ENCODE results near the gene UNKL.

UNKL gene

GRCh38 chr16:1380195-1380594 lies 34.3 kb downstream of the UNKL start:
- Histone ChIP-seq H3K27me3 (ENCODE audit: insufficient read depth, poor library complexity, severe bottlenecking) (no peaks in the 10 kb centered on the region), H3K4me3 (ENCODE audit: severe bottlenecking) (no peak overlapping the region), H3K27ac (ENCODE audit: poor library complexity, severe bottlenecking) (no peak overlapping the region), H3K9me3 (ENCODE audit: severe bottlenecking) (no peaks in the 10 kb centered on the region), H3K36me3 (ENCODE audit: low read depth) (no peaks in the 10 kb centered on the region), H3K4me1 (ENCODE audit: insufficient read depth, poor library complexity, severe bottlenecking) (no peaks in the 10 kb centered on the region)
- no peak for DNase-seq (ENCODE audit: low spot score)
- TF ChIP-seq CTCF (IDR thresholded peaks at IDR 0.05; ENCODE audit: poor library complexity, severe bottlenecking): no peak
- ATAC-seq (ENCODE audit: low read depth): no peak

GRCh38 chr16:1379304-1380076 lies 35.0 kb downstream of the UNKL start:
- Histone ChIP-seq H3K27ac (ENCODE audit: poor library complexity, severe bottlenecking) (peak overlapping the region; percentile 59), H3K4me3 (ENCODE audit: severe bottlenecking) (peak overlapping the region; percentile 41), H3K4me1 (ENCODE audit: insufficient read depth, poor library complexity, severe bottlenecking) (no peaks in the 10 kb centered on the region), H3K9me3 (ENCODE audit: severe bottlenecking) (no peaks in the 10 kb centered on the region), H3K27me3 (ENCODE audit: insufficient read depth, poor library complexity, severe bottlenecking) (no peaks in the 10 kb centered on the region), H3K36me3 (ENCODE audit: low read depth) (no peaks in the 10 kb centered on the region)
- ATAC-seq (ENCODE audit: low read depth): peak; percentile 50
- TF ChIP-seq CTCF (IDR thresholded peaks at IDR 0.05; ENCODE audit: poor library complexity, severe bottlenecking): no peak
- peak; percentile 63 for DNase-seq (ENCODE audit: low spot score)

- H3K4me3 ChIP-seq (ENCODE audit: severe bottlenecking): peak overlapping the region; percentile 41
Measured at GRCh38 chr16:1378804-1379303, 35.6 kb downstream of the UNKL start.

GRCh38 chr16:1378087-1378803 lies 36.3 kb downstream of the UNKL start:
- no peak for TF ChIP-seq CTCF (IDR thresholded peaks at IDR 0.05; ENCODE audit: poor library complexity, severe bottlenecking)
- no peaks in the 10 kb centered on the region for H3K9me3 ChIP-seq (ENCODE audit: severe bottlenecking)
- no peak for ATAC-seq (ENCODE audit: low read depth)
- peak overlapping the region; percentile 59 for H3K27ac ChIP-seq (ENCODE audit: poor library complexity, severe bottlenecking)
- peak overlapping the region; percentile 41 for H3K4me3 ChIP-seq (ENCODE audit: severe bottlenecking)
- no peaks in the 10 kb centered on the region for H3K4me1 ChIP-seq (ENCODE audit: insufficient read depth, poor library complexity, severe bottlenecking)
- no peaks in the 10 kb centered on the region for H3K36me3 ChIP-seq (ENCODE audit: low read depth)
- no peaks in the 10 kb centered on the region for H3K27me3 ChIP-seq (ENCODE audit: insufficient read depth, poor library complexity, severe bottlenecking)
- no peak for DNase-seq (ENCODE audit: low spot score)

More at GRCh38 chr16:1378804-1379303, 35.6 kb downstream of the UNKL start:
- DNase-seq (ENCODE audit: low spot score): peak; percentile 83
- no peaks in the 10 kb centered on the region for H3K9me3 ChIP-seq (ENCODE audit: severe bottlenecking)
- peak overlapping the region; percentile 59 for H3K27ac ChIP-seq (ENCODE audit: poor library complexity, severe bottlenecking)
- no peak for TF ChIP-seq CTCF (IDR thresholded peaks at IDR 0.05; ENCODE audit: poor library complexity, severe bottlenecking)
- no peaks in the 10 kb centered on the region for H3K4me1 ChIP-seq (ENCODE audit: insufficient read depth, poor library complexity, severe bottlenecking)
- H3K27me3 ChIP-seq (ENCODE audit: insufficient read depth, poor library complexity, severe bottlenecking): no peaks in the 10 kb centered on the region
- peak; percentile 76 for ATAC-seq (ENCODE audit: low read depth)
- H3K36me3 ChIP-seq (ENCODE audit: low read depth): no peaks in the 10 kb centered on the region

Measured in RWPE2 (cell line).